ENCODE measurements around the gene ZCCHC7.
"Not testable (repeated sequence)": the region's sequence is repeated elsewhere in the genome, so short reads cannot be mapped to it uniquely, and the experiment has no call there.

ZCCHC7 gene

GRCh38 chr9:37290366-37290939 lies 170.1 kb downstream of the ZCCHC7 start:
- H3K27ac Mint-ChIP-seq = peak overlapping the region; percentile 93
- H3K27me3 Mint-ChIP-seq = no peaks in the 10 kb centered on the region
- peaks cover 8% of the 10 kb centered on the region for H3K9me3 Mint-ChIP-seq
- DNase-seq (no peak), ATAC-seq (peak; percentile 35)
- peaks cover 22% of the 10 kb centered on the region for H3K36me3 Mint-ChIP-seq (ENCODE audit: low read depth)
- H3K4me1 Mint-ChIP-seq = peaks cover 76% of the 10 kb centered on the region
- H3K4me3 Mint-ChIP-seq = peak overlapping the region; percentile 69

- H3K9me3 Mint-ChIP-seq = peaks cover 8% of the 10 kb centered on the region
- ATAC-seq (peak; percentile 77), DNase-seq (no peak)
- H3K4me1 Mint-ChIP-seq = peaks cover 81% of the 10 kb centered on the region
- H3K36me3 Mint-ChIP-seq (ENCODE audit: low read depth) = peaks cover 23% of the 10 kb centered on the region
- peak overlapping the region; percentile 93 for H3K27ac Mint-ChIP-seq
- no peaks in the 10 kb centered on the region for H3K27me3 Mint-ChIP-seq
- H3K4me3 Mint-ChIP-seq = peak overlapping the region; percentile 69
These were observed 170.6 kb downstream of the ZCCHC7 start for GRCh38 chr9:37290940-37291485.

- H3K4me3 Mint-ChIP-seq = peak overlapping the region; percentile 69
- not testable (repeated sequence) for ATAC-seq, DNase-seq, H3K27me3 Mint-ChIP-seq, H3K9me3 Mint-ChIP-seq
- H3K4me1 Mint-ChIP-seq = peaks cover 85% of the 10 kb centered on the region
- peaks cover 23% of the 10 kb centered on the region for H3K36me3 Mint-ChIP-seq (ENCODE audit: low read depth)
- H3K27ac Mint-ChIP-seq = peak overlapping the region; percentile 93
These were observed 171.4 kb downstream of the ZCCHC7 start for GRCh38 chr9:37291612-37292238.

GRCh38 chr9:37292896-37293295 lies 172.5 kb downstream of the ZCCHC7 start:
- peaks cover 8% of the 10 kb centered on the region for H3K9me3 Mint-ChIP-seq
- H3K27ac Mint-ChIP-seq = peak overlapping the region; percentile 74
- no peaks in the 10 kb centered on the region for H3K27me3 Mint-ChIP-seq
- H3K4me3 Mint-ChIP-seq = no peak overlapping the region
- ATAC-seq (no peak), DNase-seq (no peak)
- H3K4me1 Mint-ChIP-seq = peaks cover 81% of the 10 kb centered on the region
- H3K36me3 Mint-ChIP-seq (ENCODE audit: low read depth) = peaks cover 18% of the 10 kb centered on the region

DNA sequence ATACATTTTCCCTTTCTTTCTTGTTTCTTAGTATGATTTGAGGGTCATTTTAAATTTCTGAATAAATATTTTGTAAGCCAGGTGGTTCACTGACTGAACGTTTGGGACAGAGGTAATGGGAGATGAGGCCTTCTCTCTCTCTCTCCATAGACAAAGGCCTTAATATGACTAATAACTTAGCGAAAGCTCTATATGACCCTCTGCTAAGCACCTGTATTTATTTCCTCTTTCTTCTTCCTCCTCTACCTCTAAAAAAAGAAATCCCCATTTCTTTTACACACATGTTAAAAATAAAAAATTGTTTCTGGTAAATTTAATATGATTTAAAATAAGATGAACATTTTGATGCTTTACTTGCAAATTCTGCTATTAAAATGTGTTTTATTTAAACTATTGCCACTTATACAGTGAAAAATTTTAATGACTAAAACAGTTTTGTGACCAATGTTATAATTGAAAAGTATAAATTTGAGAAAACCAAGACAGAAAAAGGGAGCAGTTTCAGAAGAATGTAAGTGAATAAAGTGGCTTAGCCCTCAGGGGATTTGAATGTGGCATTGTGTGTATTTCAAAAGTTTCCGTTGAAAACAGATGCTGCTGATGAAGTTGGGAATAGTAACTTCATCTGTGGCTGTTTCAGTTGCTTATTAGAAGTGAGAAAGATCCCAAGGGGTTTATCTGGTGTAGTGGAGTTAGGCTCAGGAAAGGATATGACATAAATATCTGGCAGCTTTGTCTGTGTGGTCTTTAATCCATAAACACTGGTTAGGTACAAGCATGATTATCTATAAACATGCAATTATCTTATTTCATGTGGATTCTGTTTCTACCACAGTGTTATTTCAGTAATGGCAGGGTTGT lies 173.5 kb downstream of the ZCCHC7 start:
- DNase-seq (no peak), ATAC-seq (no peak)
- Mint-ChIP-seq H3K4me3 (no peak overlapping the region), H3K36me3 (ENCODE audit: low read depth) (peaks cover 15% of the 10 kb centered on the region), H3K4me1 (peaks cover 82% of the 10 kb centered on the region), H3K9me3 (peaks cover 3% of the 10 kb centered on the region), H3K27ac (peak overlapping the region; percentile 67), H3K27me3 (no peaks in the 10 kb centered on the region)

- Mint-ChIP-seq H3K4me3 (no peak overlapping the region), H3K4me1 (peaks cover 84% of the 10 kb centered on the region), H3K36me3 (ENCODE audit: low read depth) (peaks cover 10% of the 10 kb centered on the region), H3K27ac (peak overlapping the region; percentile 19), H3K9me3 (no peaks in the 10 kb centered on the region), H3K27me3 (no peaks in the 10 kb centered on the region)
- ATAC-seq (no peak), DNase-seq (no peak)
These were observed 174.8 kb downstream of the ZCCHC7 start for GRCh38 chr9:37295178-37295577.

DNA sequence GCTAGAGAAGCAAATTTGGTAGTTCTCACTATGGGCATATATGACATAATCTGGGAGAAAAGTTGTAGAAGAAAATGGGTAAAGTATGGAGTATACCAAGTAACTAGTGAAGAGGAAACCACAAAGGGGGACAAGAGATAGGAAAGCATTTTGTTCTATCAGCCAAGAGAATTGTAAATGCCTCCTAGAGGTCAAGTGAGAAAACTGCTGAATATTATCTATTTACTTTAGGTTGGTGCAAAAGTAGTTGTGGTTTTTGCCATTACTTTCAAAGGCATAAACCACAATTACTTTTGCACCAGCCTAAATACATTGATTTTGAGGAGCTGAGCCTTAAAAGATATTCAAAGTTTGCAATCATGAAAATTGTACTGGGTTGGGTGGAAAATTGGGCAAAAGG lies 175.4 kb downstream of the ZCCHC7 start:
- ATAC-seq (no peak), DNase-seq (no peak)
- no peaks in the 10 kb centered on the region for H3K27me3 Mint-ChIP-seq
- H3K4me3 Mint-ChIP-seq = no peak overlapping the region
- H3K27ac Mint-ChIP-seq = peak overlapping the region; percentile 4
- H3K4me1 Mint-ChIP-seq = peaks cover 85% of the 10 kb centered on the region
- no peaks in the 10 kb centered on the region for H3K9me3 Mint-ChIP-seq
- peaks cover 9% of the 10 kb centered on the region for H3K36me3 Mint-ChIP-seq (ENCODE audit: low read depth)

GRCh38 chr9:37297592-37297991 lies 177.2 kb downstream of the ZCCHC7 start:
- no peaks in the 10 kb centered on the region for H3K27me3 Mint-ChIP-seq
- DNase-seq (no peak), ATAC-seq (no peak)
- H3K27ac Mint-ChIP-seq = no peak overlapping the region
- H3K36me3 Mint-ChIP-seq (ENCODE audit: low read depth) = peaks cover 12% of the 10 kb centered on the region
- peaks cover 88% of the 10 kb centered on the region for H3K4me1 Mint-ChIP-seq
- H3K9me3 Mint-ChIP-seq = no peaks in the 10 kb centered on the region
- H3K4me3 Mint-ChIP-seq = no peak overlapping the region

DNA sequence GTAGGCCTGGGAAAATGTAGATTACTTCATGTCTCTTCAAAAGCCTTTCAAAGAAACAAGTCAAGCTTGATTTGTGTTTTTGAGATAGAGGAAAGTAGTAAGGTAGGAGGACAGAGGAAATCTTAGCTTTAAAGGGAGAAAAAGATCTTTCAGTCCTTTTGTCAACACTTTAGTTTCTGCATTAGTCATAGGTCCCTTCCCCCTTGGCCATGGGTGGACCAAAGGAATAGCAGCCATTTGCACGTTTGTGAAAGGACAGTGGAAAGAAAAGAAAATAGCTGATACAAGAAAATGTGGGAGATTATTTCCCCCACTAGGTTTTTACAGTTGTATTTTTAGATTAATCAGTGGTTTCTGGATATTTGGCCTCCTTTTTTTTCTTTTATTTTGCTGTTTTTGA lies 180.2 kb downstream of the ZCCHC7 start:
- peaks cover 28% of the 10 kb centered on the region for H3K36me3 Mint-ChIP-seq (ENCODE audit: low read depth)
- ATAC-seq (no peak), DNase-seq (no peak)
- H3K4me3 Mint-ChIP-seq = peak overlapping the region; percentile 65
- H3K27me3 Mint-ChIP-seq = no peaks in the 10 kb centered on the region
- no peaks in the 10 kb centered on the region for H3K9me3 Mint-ChIP-seq
- H3K4me1 Mint-ChIP-seq = peaks cover 80% of the 10 kb centered on the region
- H3K27ac Mint-ChIP-seq = peak overlapping the region; percentile 91

- DNase-seq = no peak
These were observed 180.9 kb downstream of the ZCCHC7 start for GRCh38 chr9:37301042-37301853.

DNA sequence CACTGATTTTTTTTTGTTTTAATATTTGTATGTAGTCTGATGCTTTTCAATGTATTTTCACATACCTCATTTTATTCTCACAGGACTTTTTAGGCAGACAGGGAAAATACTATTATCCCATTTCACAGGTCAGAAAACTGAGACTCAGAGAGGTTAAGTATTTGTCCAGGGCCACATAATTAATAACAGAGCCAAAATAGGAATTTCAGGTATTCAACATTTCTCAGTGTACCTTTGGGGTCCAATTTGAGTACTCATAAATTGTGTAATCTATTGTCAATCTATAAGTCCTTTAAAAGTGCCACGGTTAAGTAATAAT lies 181.4 kb downstream of the ZCCHC7 start:
- ATAC-seq (no peak), DNase-seq (no peak)
- H3K27me3 Mint-ChIP-seq = no peaks in the 10 kb centered on the region
- H3K9me3 Mint-ChIP-seq = no peaks in the 10 kb centered on the region
- peak overlapping the region; percentile 65 for H3K4me3 Mint-ChIP-seq
- peaks cover 71% of the 10 kb centered on the region for H3K4me1 Mint-ChIP-seq
- peak overlapping the region; percentile 91 for H3K27ac Mint-ChIP-seq
- peaks cover 27% of the 10 kb centered on the region for H3K36me3 Mint-ChIP-seq (ENCODE audit: low read depth)

More at GRCh38 chr9:37301042-37301853, 180.9 kb downstream of the ZCCHC7 start:
- Mint-ChIP-seq H3K27me3 (no peaks in the 10 kb centered on the region), H3K9me3 (no peaks in the 10 kb centered on the region), H3K36me3 (ENCODE audit: low read depth) (peaks cover 27% of the 10 kb centered on the region), H3K27ac (peak overlapping the region; percentile 91), H3K4me3 (peak overlapping the region; percentile 65), H3K4me1 (peaks cover 75% of the 10 kb centered on the region)
- ATAC-seq = peak; percentile 50

- DNase-seq = no peak
- no peaks in the 10 kb centered on the region for H3K9me3 Mint-ChIP-seq
These were observed 181.9 kb downstream of the ZCCHC7 start for GRCh38 chr9:37302277-37302676.

DNA sequence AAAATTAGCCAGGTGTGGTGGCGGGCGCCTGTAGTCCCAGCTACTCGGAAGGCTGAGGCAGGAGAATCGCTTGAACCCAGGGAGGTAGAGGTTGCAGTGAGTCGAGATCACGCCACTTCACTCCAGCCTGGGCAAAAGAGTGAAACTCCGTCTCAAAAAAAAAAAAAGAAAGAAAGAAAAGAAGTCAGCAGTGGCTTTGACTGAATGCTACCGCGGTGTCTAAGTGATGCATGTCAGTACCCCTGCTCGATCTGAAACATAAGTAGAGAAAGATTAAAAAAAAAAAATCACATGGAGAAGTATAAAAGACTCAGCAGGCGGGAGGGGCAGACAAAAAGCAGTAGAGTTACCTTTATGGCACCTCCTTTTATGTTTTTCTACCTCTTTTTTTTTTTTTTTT lies 182.9 kb downstream of the ZCCHC7 start:
- not testable (repeated sequence) for H3K9me3 Mint-ChIP-seq, ATAC-seq, H3K27me3 Mint-ChIP-seq, DNase-seq
- H3K4me3 Mint-ChIP-seq = peak overlapping the region; percentile 52
- H3K27ac Mint-ChIP-seq = peak overlapping the region; percentile 91
- peaks cover 65% of the 10 kb centered on the region for H3K4me1 Mint-ChIP-seq
- peaks cover 25% of the 10 kb centered on the region for H3K36me3 Mint-ChIP-seq (ENCODE audit: low read depth)

More at GRCh38 chr9:37302277-37302676, 181.9 kb downstream of the ZCCHC7 start:
- Mint-ChIP-seq H3K36me3 (ENCODE audit: low read depth) (peaks cover 27% of the 10 kb centered on the region), H3K4me1 (peaks cover 71% of the 10 kb centered on the region), H3K27me3 (no peaks in the 10 kb centered on the region), H3K27ac (peak overlapping the region; percentile 91), H3K4me3 (peak overlapping the region; percentile 65)
- ATAC-seq = peak; percentile 93

GRCh38 chr9:37309136-37309535 lies 188.8 kb downstream of the ZCCHC7 start:
- DNase-seq (no peak), ATAC-seq (peak; percentile 80)
- H3K4me1 Mint-ChIP-seq = peaks cover 21% of the 10 kb centered on the region
- H3K36me3 Mint-ChIP-seq (ENCODE audit: low read depth) = peaks cover 24% of the 10 kb centered on the region
- H3K4me3 Mint-ChIP-seq = no peak overlapping the region
- H3K27ac Mint-ChIP-seq = no peak overlapping the region
- no peaks in the 10 kb centered on the region for H3K9me3 Mint-ChIP-seq
- no peaks in the 10 kb centered on the region for H3K27me3 Mint-ChIP-seq
